GM18498 (cell line): ENCODE measurements around the gene TMEM54.

Experiments
- ATAC-seq: cut with Tn5 transposase; IDR thresholded peaks from one replicate; pipeline ENCODE4 v1.9.1; 2021; ENCODE audit warnings: mild to moderate bottlenecking, moderate library complexity; ENCODE audit not compliant: unreplicated experiment

TMEM54 gene

GRCh38 chr1:32883338-32884031, 17.7 kb downstream of the TMEM54 start:
- no peak for ATAC-seq

- ATAC-seq = no peak
Observed at GRCh38 chr1:32881871-32882850, 19.0 kb downstream of the TMEM54 start.

- ATAC-seq = no peak
Observed at GRCh38 chr1:32881291-32881690, 19.9 kb downstream of the TMEM54 start.

- no peak for ATAC-seq
Observed at GRCh38 chr1:32878637-32879041, 22.6 kb downstream of the TMEM54 start.

GRCh38 chr1:32878183-32878582, 23.0 kb downstream of the TMEM54 start:
- no peak for ATAC-seq

- no peak for ATAC-seq
Observed at GRCh38 chr1:32877211-32878110, 23.7 kb downstream of the TMEM54 start.

- no peak for ATAC-seq
Observed at GRCh38 chr1:32876341-32877210, 24.6 kb downstream of the TMEM54 start.

GRCh38 chr1:32874860-32875752, 26.1 kb downstream of the TMEM54 start:
- no peak for ATAC-seq

- no peak for ATAC-seq
Observed at GRCh38 chr1:32873484-32873883, 27.7 kb downstream of the TMEM54 start.

GRCh38 chr1:32872192-32872460, 29.1 kb downstream of the TMEM54 start:
- ATAC-seq = no peak

- ATAC-seq = no peak
Observed at GRCh38 chr1:32871364-32872191, 29.6 kb downstream of the TMEM54 start.

GRCh38 chr1:32870615-32871363, 30.4 kb downstream of the TMEM54 start, which contains the start of gene FNDC5:
Gene FNDC5, minus strand, starts transcription at chr1:32870912.
- no peak for ATAC-seq

GRCh38 chr1:32869923-32870614, 31.1 kb downstream of the TMEM54 start:
- no peak for ATAC-seq

GRCh38 chr1:32868806-32869455, 32.3 kb downstream of the TMEM54 start:
- ATAC-seq = no peak

GRCh38 chr1:32868085-32868484, 33.1 kb downstream of the TMEM54 start:
- ATAC-seq = no peak

GRCh38 chr1:32867671-32868070, 33.5 kb downstream of the TMEM54 start:
- no peak for ATAC-seq
